SU-DHL-6 (cell line): ENCODE results near the gene CENPU.

Experiments used
- H2AFZ ChIP-seq: fragments of 200-600 bp; sonication (generic); 2 replicates; pipeline ENCODE4 v1.6.1; 2014; ENCODE audit warnings: low read depth, mild to moderate bottlenecking, moderate library complexity, mixed read lengths, antibody characterized with exemption, low read length; ENCODE audit not compliant: severe bottlenecking
- H3F3A ChIP-seq: fragments of 200-600 bp; shearing (Covaris generic); 2 replicates; pipeline ENCODE4 v1.6.0; 2016; ENCODE audit warnings: antibody characterized with exemption, mild to moderate bottlenecking; ENCODE audit not compliant: insufficient read depth
- H3K27ac ChIP-seq: fragments of 200-600 bp; sonication (generic); 2 replicates; pipeline ENCODE4 v1.5.1; 2016; ENCODE audit warnings: low read depth, mild to moderate bottlenecking, low read length, moderate library complexity, mixed read lengths
- H3K27me3 ChIP-seq: fragments of 200-600 bp; sonication (generic), shearing (Covaris generic); 2 replicates; pipeline ENCODE4 v1.6.0; 2014; ENCODE audit warnings: mild to moderate bottlenecking, low read length
- H3K36me3 ChIP-seq: fragments of 200-600 bp; sonication (generic); 2 replicates; pipeline ENCODE4 v1.6.1; 2014; ENCODE audit warnings: mild to moderate bottlenecking, low read length, mixed read lengths
- H3K4me2 ChIP-seq: fragments of 300-600, 200-600 bp; shearing (Covaris generic), sonication (generic); 2 replicates; pipeline ENCODE4 v1.6.0; 2014; ENCODE audit warnings: low read length, low read depth, mild to moderate bottlenecking; ENCODE audit not compliant: poor library complexity, severe bottlenecking
- H3K4me3 ChIP-seq: fragments of 200-600 bp; sonication (generic); 2 replicates; pipeline ENCODE4 v1.5.1; 2014; ENCODE audit warnings: antibody characterized with exemption, low read length, mild to moderate bottlenecking, mixed read lengths; ENCODE audit not compliant: insufficient read depth, poor library complexity, severe bottlenecking
- H3K79me2 ChIP-seq: fragments of 200-600 bp; sonication (generic); 2 replicates; pipeline ENCODE4 v1.6.1; 2014; ENCODE audit warnings: mild to moderate bottlenecking, low read length, moderate library complexity; ENCODE audit not compliant: insufficient read depth
- H3K9ac ChIP-seq: fragments of 200-600 bp; sonication (generic); 2 replicates; pipeline ENCODE4 v1.7.0; 2014; ENCODE audit warnings: mild to moderate bottlenecking, low read length
- H3K9me2 ChIP-seq: fragments of 200-600 bp; sonication (generic); replicated peaks from 2 replicates; pipeline ENCODE4 v1.6.1; 2014; ENCODE audit warnings: low read length; ENCODE audit not compliant: insufficient read depth
- H3K9me3 ChIP-seq: fragments of 200-600 bp; sonication (generic); 2 replicates; pipeline ENCODE4 v1.6.1; 2014; ENCODE audit warnings: low read length, mixed read lengths; ENCODE audit not compliant: insufficient read depth
- H4K20me1 ChIP-seq: fragments of 200-600 bp; sonication (generic); 2 replicates; pipeline ENCODE4 v1.6.1; 2014; ENCODE audit warnings: low read depth, mild to moderate bottlenecking, antibody characterized with exemption, low read length, moderate library complexity, mixed read lengths
- CTCF ChIP-seq: fragments of 200-600 bp; sonication (generic); IDR thresholded peaks from one replicate; pipeline ENCODE4 v1.5.1; 2017; ENCODE audit warnings: antibody characterized with exemption, mild to moderate bottlenecking, low read length, moderate library complexity; ENCODE audit not compliant: insufficient read depth, poor library complexity, severe bottlenecking
- EZH2phosphoT487 ChIP-seq: fragments of 200-600 bp; sonication (generic), shearing (Covaris generic); conservative IDR thresholded peaks from 2 replicates; pipeline ENCODE4 v1.6.1; 2018; ENCODE audit warnings: mild to moderate bottlenecking, antibody characterized with exemption, low read length, moderate library complexity, mixed read lengths

The CENPU gene

GRCh38 chr4:184693056-184693455 lies 40.8 kb downstream of the CENPU start:
- H3K36me3 ChIP-seq = peaks cover 55% of the 10 kb centered on the region

GRCh38 chr4:184689681-184690080 lies 44.2 kb downstream of the CENPU start:
- Histone ChIP-seq H3K36me3 (peaks cover 34% of the 10 kb centered on the region), H3K4me2 (no peak overlapping the region), H3K27me3 (no peaks in the 10 kb centered on the region), H3K79me2 (no peaks in the 10 kb centered on the region), H3K27ac (no peak overlapping the region), H4K20me1 (no peaks in the 10 kb centered on the region), H2AFZ (no peak overlapping the region), H3K9me2 (no peaks in the 10 kb centered on the region), H3K9ac (no peak overlapping the region), H3K9me3 (no peaks in the 10 kb centered on the region), H3F3A (peaks cover 25% of the 10 kb centered on the region; the same call in 1 of the 2 replicates), H3K4me3 (no peak overlapping the region)
- TF ChIP-seq CTCF = no peak
- TF ChIP-seq EZH2phosphoT487 = no peak

More at GRCh38 chr4:184693056-184693455, 40.8 kb downstream of the CENPU start:
- H3K79me2 ChIP-seq = no peaks in the 10 kb centered on the region
- H2AFZ ChIP-seq = no peak overlapping the region
- H4K20me1 ChIP-seq = no peaks in the 10 kb centered on the region
- H3K9ac ChIP-seq = no peak overlapping the region
- TF ChIP-seq EZH2phosphoT487 = no peak
- no peak for TF ChIP-seq CTCF
- H3F3A ChIP-seq = peaks cover 25% of the 10 kb centered on the region; the same call in 1 of the 2 replicates
- no peaks in the 10 kb centered on the region for H3K9me3 ChIP-seq
- H3K27ac ChIP-seq = no peak overlapping the region
- no peaks in the 10 kb centered on the region for H3K27me3 ChIP-seq
- H3K4me3 ChIP-seq = no peak overlapping the region
- H3K4me2 ChIP-seq = no peak overlapping the region
- no peaks in the 10 kb centered on the region for H3K9me2 ChIP-seq

- Histone ChIP-seq H3K27me3 (no peaks in the 10 kb centered on the region), H4K20me1 (no peaks in the 10 kb centered on the region), H3K36me3 (peaks cover 24% of the 10 kb centered on the region; the same call in 1 of the 2 replicates), H2AFZ (no peak overlapping the region), H3K9ac (no peak overlapping the region), H3K27ac (no peak overlapping the region), H3K9me3 (no peaks in the 10 kb centered on the region), H3K9me2 (no peaks in the 10 kb centered on the region), H3K79me2 (no peaks in the 10 kb centered on the region), H3K4me3 (no peak overlapping the region), H3K4me2 (no peak overlapping the region), H3F3A (peaks cover 22% of the 10 kb centered on the region; the same call in 1 of the 2 replicates)
- TF ChIP-seq EZH2phosphoT487 = no peak
These were observed 45.4 kb downstream of the CENPU start for GRCh38 chr4:184688447-184688846.

GRCh38 chr4:184688005-184688404 lies 45.9 kb downstream of the CENPU start:
- Histone ChIP-seq H3K9me3 (no peaks in the 10 kb centered on the region), H3K9ac (no peak overlapping the region), H3F3A (peaks cover 18% of the 10 kb centered on the region; the same call in 1 of the 2 replicates), H3K27ac (no peak overlapping the region), H3K36me3 (peaks cover 20% of the 10 kb centered on the region; the same call in 1 of the 2 replicates), H3K4me2 (no peak overlapping the region), H4K20me1 (no peaks in the 10 kb centered on the region), H3K27me3 (no peaks in the 10 kb centered on the region), H3K79me2 (no peaks in the 10 kb centered on the region), H2AFZ (no peak overlapping the region), H3K9me2 (no peaks in the 10 kb centered on the region), H3K4me3 (no peak overlapping the region)
- TF ChIP-seq EZH2phosphoT487 (no peak), CTCF (no peak)
